OCI-LY1 (cell line): ENCODE measurements around the gene ZIC4.

Experiments
- H2AFZ ChIP-seq: fragments of 200-600 bp; sonication (generic), shearing (Covaris generic); 2 replicates; pipeline ENCODE4 v1.6.0; 2014; ENCODE audit warnings: antibody characterized with exemption, mild to moderate bottlenecking, low read length
- H3F3A ChIP-seq: fragments of 200-600 bp; sonication (generic), shearing (Covaris generic); 2 replicates; pipeline ENCODE4 v1.6.0; 2014; ENCODE audit warnings: mild to moderate bottlenecking, antibody characterized with exemption, low read length, moderate library complexity; ENCODE audit not compliant: insufficient read depth
- H3K27ac ChIP-seq: fragments of 200-600 bp; sonication (generic); 2 replicates; pipeline ENCODE4 v1.5.1; 2014; ENCODE audit warnings: low read length, mixed run types, mild to moderate bottlenecking, low read depth; ENCODE audit not compliant: poor library complexity, severe bottlenecking
- H3K27me3 ChIP-seq: fragments of 200-600 bp; sonication (generic); 2 replicates; pipeline ENCODE4 v1.6.0; 2014; ENCODE audit warnings: antibody characterized with exemption, mild to moderate bottlenecking, low read length, moderate library complexity; ENCODE audit not compliant: insufficient read depth
- H3K36me3 ChIP-seq: fragments of 200-600 bp; sonication (generic); 2 replicates; pipeline ENCODE4 v1.6.1; 2014; ENCODE audit warnings: mild to moderate bottlenecking, antibody characterized with exemption, low read length, moderate library complexity, mixed read lengths; ENCODE audit not compliant: insufficient read depth
- H3K4me1 ChIP-seq: fragments of 200-600 bp; sonication (generic); 2 replicates; pipeline ENCODE4 v1.5.1; 2014; ENCODE audit warnings: mild to moderate bottlenecking, low read length, moderate library complexity; ENCODE audit not compliant: insufficient read depth, severe bottlenecking
- H3K4me2 ChIP-seq: fragments of 200-600 bp; sonication (generic), shearing (Covaris generic); 2 replicates; pipeline ENCODE4 v1.6.1; 2014; ENCODE audit warnings: low read length
- H3K4me3 ChIP-seq: fragments of 200-600 bp; sonication (generic); 2 replicates; pipeline ENCODE4 v1.5.1; 2014; ENCODE audit warnings: low read length, low read depth, mild to moderate bottlenecking, mixed read lengths; ENCODE audit not compliant: poor library complexity, severe bottlenecking
- H3K79me2 ChIP-seq: fragments of 200-600 bp; shearing (Covaris generic); 2 replicates; pipeline ENCODE4 v1.6.1; 2016; ENCODE audit warnings: mixed run types, low read length, mixed read lengths; ENCODE audit not compliant: insufficient read depth
- H3K9ac ChIP-seq: fragments of 200-600 bp; sonication (generic), shearing (Covaris generic); 2 replicates; pipeline ENCODE4 v1.6.1; 2014; ENCODE audit warnings: mild to moderate bottlenecking, low read length, mixed read lengths
- H3K9me2 ChIP-seq: fragments of 200-600 bp; sonication (generic), shearing (Covaris generic); 2 replicates; pipeline ENCODE4 v1.6.1; 2014; ENCODE audit warnings: low read depth, mild to moderate bottlenecking, low read length, mixed read lengths
- H3K9me3 ChIP-seq: fragments of 200-600 bp; shearing (Covaris generic); 2 replicates; pipeline ENCODE4 v1.6.1; 2014; ENCODE audit warnings: low read length, mixed read lengths
- H4K20me1 ChIP-seq: fragments of 200-600 bp; sonication (generic), shearing (Covaris generic); 2 replicates; pipeline ENCODE4 v1.6.0; 2016; ENCODE audit warnings: mild to moderate bottlenecking, low read length; ENCODE audit not compliant: insufficient read depth
- CTCF ChIP-seq: fragments of 200-600 bp; sonication (generic), shearing (Covaris generic); IDR thresholded peaks from 2 replicates; pipeline ENCODE4 v1.5.1; 2017; ENCODE audit warnings: mild to moderate bottlenecking, antibody characterized with exemption, low read length, moderate library complexity, mixed read lengths
- EZH2 ChIP-seq: fragments of 200-600 bp; sonication (generic), shearing (Covaris generic); IDR thresholded peaks from 2 replicates; pipeline ENCODE4 v1.8.0; 2017; ENCODE audit warnings: borderline replicate concordance, mixed run types, mild to moderate bottlenecking, antibody characterized with exemption, low read length, moderate library complexity, mixed read lengths

The ZIC4 gene

GRCh38 chr3:147427746-147428145 is 21.4 kb upstream of the ZIC4 start:
- H3K4me2 ChIP-seq, result no peak overlapping the region
- no peaks in the 10 kb centered on the region; the same call in 1 of the 2 replicates for H3K27me3 ChIP-seq
- no peak overlapping the region for H2AFZ ChIP-seq
- H3K36me3 ChIP-seq, result no peaks in the 10 kb centered on the region
- H3K9ac ChIP-seq, result no peak overlapping the region
- H3K27ac ChIP-seq, result no peak overlapping the region
- no peak overlapping the region for H3K4me3 ChIP-seq
- no peaks in the 10 kb centered on the region for H4K20me1 ChIP-seq
- H3K9me2 ChIP-seq, result no peaks in the 10 kb centered on the region
- no peaks in the 10 kb centered on the region for H3K4me1 ChIP-seq
- H3K79me2 ChIP-seq, result no peaks in the 10 kb centered on the region
- no peaks in the 10 kb centered on the region for H3F3A ChIP-seq
- no peak for TF ChIP-seq CTCF
- TF ChIP-seq EZH2, result no peak
- H3K9me3 ChIP-seq, result no peaks in the 10 kb centered on the region

GRCh38 chr3:147426931-147427330 is 20.6 kb upstream of the ZIC4 start:
- no peaks in the 10 kb centered on the region for H3K4me1 ChIP-seq
- H3K27ac ChIP-seq, result no peak overlapping the region
- no peaks in the 10 kb centered on the region for H3K9me3 ChIP-seq
- H3K79me2 ChIP-seq, result no peaks in the 10 kb centered on the region
- H3K36me3 ChIP-seq, result no peaks in the 10 kb centered on the region
- no peaks in the 10 kb centered on the region; the same call in 1 of the 2 replicates for H3K27me3 ChIP-seq
- H3F3A ChIP-seq, result no peaks in the 10 kb centered on the region
- H3K4me3 ChIP-seq, result no peak overlapping the region
- H3K9ac ChIP-seq, result no peak overlapping the region
- H3K4me2 ChIP-seq, result no peak overlapping the region
- TF ChIP-seq CTCF (no peak), EZH2 (no peak)
- H2AFZ ChIP-seq, result no peak overlapping the region
- no peaks in the 10 kb centered on the region for H4K20me1 ChIP-seq
- H3K9me2 ChIP-seq, result no peaks in the 10 kb centered on the region

GRCh38 chr3:147425388-147425850 is 19.1 kb upstream of the ZIC4 start:
- Histone ChIP-seq H3K4me1 (no peaks in the 10 kb centered on the region), H3K27ac (no peak overlapping the region), H4K20me1 (no peaks in the 10 kb centered on the region), H3K9ac (no peak overlapping the region), H2AFZ (no peak overlapping the region), H3K9me3 (no peaks in the 10 kb centered on the region), H3K79me2 (no peaks in the 10 kb centered on the region), H3K9me2 (no peaks in the 10 kb centered on the region), H3K4me2 (no peak overlapping the region), H3K36me3 (no peaks in the 10 kb centered on the region), H3K27me3 (no peaks in the 10 kb centered on the region; the same call in 1 of the 2 replicates), H3K4me3 (no peak overlapping the region), H3F3A (no peaks in the 10 kb centered on the region)
- TF ChIP-seq EZH2 (no peak), CTCF (no peak)
